ENCODE measurements around the gene ALKBH5. TPM values are rescaled to one million over a fixed set of nuclear protein-coding genes. Genes with fewer than 3 reads are reported as not detected.
A peak's percentile ranks its signal among the peaks of the same experiment; 100 is the strongest.

ALKBH5 gene
- polyA plus RNA-seq (2012; rRNA removed): 41.0 and 42.9 TPM in 2 replicates
- 32.7 and 42.2 TPM in 2 replicates for polyA plus RNA-seq (2012; cell fraction: cytosol; rRNA removed)
- polyA plus RNA-seq (2012; cell fraction: nucleus; rRNA removed): 19.4 and 24.2 TPM in 2 replicates

- H3K79me2 ChIP-seq (ENCODE audit: insufficient read depth): peaks cover 48% of the 10 kb centered on the region
- no peaks in the 10 kb centered on the region for H3K9me3 ChIP-seq
- H3K9ac ChIP-seq: peak within 1 kb of the TSS; percentile 93
- peak within 1 kb of the TSS; percentile 98 for H3K4me2 ChIP-seq
- DNase-seq: peak; percentile 99
- POLR2A ChIA-PET: interaction anchor here (0.7 to 2.0 kb wide), 5 partner anchors 13 to 57 kb away, joined by 3 to 5 read pairs (median 3); no protein-coding TSS in a partner anchor
- H3K9me2 ChIP-seq: no peaks in the 10 kb centered on the region
- peak within 1 kb of the TSS; percentile 80 for H2AFZ ChIP-seq (ENCODE audit: low read depth)
- CTCF ChIA-PET: interaction anchor here (0.6 to 1.9 kb wide), 5 partner anchors 9 to 40 kb away, joined by 4 to 6 read pairs (median 4); no protein-coding TSS in a partner anchor
- peaks cover 9 to 43% of the 10 kb centered on the region in 2 experiments for H3K4me1 ChIP-seq (ENCODE audit: control insufficient read depth in 1 of 2, insufficient read depth in 2 of 2, low read depth in 1 of 2, low read length in 1 of 2)
- peaks cover 44% of the 10 kb centered on the region for H4K20me1 ChIP-seq (ENCODE audit: insufficient read depth)
- H3K27me3 ChIP-seq (ENCODE audit: insufficient read depth): no peaks in the 10 kb centered on the region
- H3K4me3 ChIP-seq (ENCODE audit: low read depth in 2 of 2, low read length in 1 of 2): peak within 1 kb of the TSS; percentile 65 to 84
- H3K36me3 ChIP-seq (replicated peaks in 1 of 2; ENCODE audit: control insufficient read depth in 1 of 2, insufficient read depth in 2 of 2, low read length in 1 of 2): peaks cover 2 to 3% of the 10 kb centered on the region in 2 experiments
- H3K27ac ChIP-seq (ENCODE audit: low read depth in 2 of 2, low read length in 1 of 2): peak within 1 kb of the TSS; percentile 96 to 98
- H3F3A ChIP-seq (replicated peaks; ENCODE audit: insufficient read depth): peaks cover 50% of the 10 kb centered on the region
- WGBS (ENCODE audit: low lambda C conversion rate): 4% methylated on average over 23 of the region's 98 CpGs
- peak; percentile 99 for TF ChIP-seq NRF1 (IDR thresholded peaks at IDR 0.05; ENCODE audit: low read depth, low read length)
- TF ChIP-seq POLR2AphosphoS5 (IDR thresholded peaks at IDR 0.05; ENCODE audit: low read depth, low read length): peak; percentile 27; the same call in 1 of the 2 replicates
- peak; percentile 43; the same call in 1 of the 2 replicates for TF ChIP-seq ELF1 (IDR thresholded peaks at IDR 0.05)
- no peak for TF ChIP-seq NFIC (IDR thresholded peaks at IDR 0.05; ENCODE audit: borderline replicate concordance)
- no peak for TF ChIP-seq FOXJ3 (CRISPR knock-in tag; IDR thresholded peaks at IDR 0.05)
- TF ChIP-seq RCOR1 (IDR thresholded peaks at IDR 0.05; ENCODE audit: low read length): no peak
- no peak for TF ChIP-seq JUND (IDR thresholded peaks at IDR 0.05)
- TF ChIP-seq RAD21 (IDR thresholded peaks at IDR 0.05; ENCODE audit: low read length): peak; percentile 28; the same call in 1 of the 2 replicates
- no peak for TF ChIP-seq FOSL2 (IDR thresholded peaks at IDR 0.05; ENCODE audit: borderline replicate concordance, low read depth)
- TF ChIP-seq REST (IDR thresholded peaks at IDR 0.05; ENCODE audit: low read depth, low read length): no peak
- TF ChIP-seq CHD2 (IDR thresholded peaks at IDR 0.05; ENCODE audit: low read length, partially characterized antibody): peak; percentile 89
- peak; percentile 72 for TF ChIP-seq RFX5 (IDR thresholded peaks at IDR 0.05; ENCODE audit: low read length)
- TF ChIP-seq, protein P1, sequence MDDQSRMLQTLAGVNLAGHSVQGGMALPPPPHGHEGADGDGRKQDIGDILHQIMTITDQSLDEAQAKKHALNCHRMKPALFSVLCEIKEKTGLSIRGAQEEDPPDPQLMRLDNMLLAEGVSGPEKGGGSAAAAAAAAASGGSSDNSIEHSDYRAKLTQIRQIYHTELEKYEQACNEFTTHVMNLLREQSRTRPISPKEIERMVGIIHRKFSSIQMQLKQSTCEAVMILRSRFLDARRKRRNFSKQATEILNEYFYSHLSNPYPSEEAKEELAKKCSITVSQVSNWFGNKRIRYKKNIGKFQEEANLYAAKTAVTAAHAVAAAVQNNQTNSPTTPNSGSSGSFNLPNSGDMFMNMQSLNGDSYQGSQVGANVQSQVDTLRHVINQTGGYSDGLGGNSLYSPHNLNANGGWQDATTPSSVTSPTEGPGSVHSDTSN (IDR thresholded peaks at IDR 0.05): peak; percentile 100
- TF ChIP-seq MEF2A (IDR thresholded peaks at IDR 0.05; ENCODE audit: borderline replicate concordance, low read depth): no peak
- TF ChIP-seq MXI1 (IDR thresholded peaks at IDR 0.05; ENCODE audit: low read depth, low read length): peak; percentile 76
- no peak for TF ChIP-seq SMC3 (IDR thresholded peaks at IDR 0.05; ENCODE audit: low read depth, low read length)
- TF ChIP-seq, protein P2, sequence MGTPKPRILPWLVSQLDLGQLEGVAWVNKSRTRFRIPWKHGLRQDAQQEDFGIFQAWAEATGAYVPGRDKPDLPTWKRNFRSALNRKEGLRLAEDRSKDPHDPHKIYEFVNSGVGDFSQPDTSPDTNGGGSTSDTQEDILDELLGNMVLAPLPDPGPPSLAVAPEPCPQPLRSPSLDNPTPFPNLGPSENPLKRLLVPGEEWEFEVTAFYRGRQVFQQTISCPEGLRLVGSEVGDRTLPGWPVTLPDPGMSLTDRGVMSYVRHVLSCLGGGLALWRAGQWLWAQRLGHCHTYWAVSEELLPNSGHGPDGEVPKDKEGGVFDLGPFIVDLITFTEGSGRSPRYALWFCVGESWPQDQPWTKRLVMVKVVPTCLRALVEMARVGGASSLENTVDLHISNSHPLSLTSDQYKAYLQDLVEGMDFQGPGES (IDR thresholded peaks at IDR 0.05; ENCODE audit: low read depth, low read length): peak; percentile 68
- TF ChIP-seq FOXM1 (IDR thresholded peaks at IDR 0.05; ENCODE audit: low read depth): no peak
- TF ChIP-seq, protein P3, sequence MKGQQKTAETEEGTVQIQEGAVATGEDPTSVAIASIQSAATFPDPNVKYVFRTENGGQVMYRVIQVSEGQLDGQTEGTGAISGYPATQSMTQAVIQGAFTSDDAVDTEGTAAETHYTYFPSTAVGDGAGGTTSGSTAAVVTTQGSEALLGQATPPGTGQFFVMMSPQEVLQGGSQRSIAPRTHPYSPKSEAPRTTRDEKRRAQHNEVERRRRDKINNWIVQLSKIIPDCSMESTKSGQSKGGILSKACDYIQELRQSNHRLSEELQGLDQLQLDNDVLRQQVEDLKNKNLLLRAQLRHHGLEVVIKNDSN (IDR thresholded peaks at IDR 0.05; ENCODE audit: borderline replicate concordance, low read depth): no peak; the same call in 1 of the 2 replicates
- TF ChIP-seq, protein P4, sequence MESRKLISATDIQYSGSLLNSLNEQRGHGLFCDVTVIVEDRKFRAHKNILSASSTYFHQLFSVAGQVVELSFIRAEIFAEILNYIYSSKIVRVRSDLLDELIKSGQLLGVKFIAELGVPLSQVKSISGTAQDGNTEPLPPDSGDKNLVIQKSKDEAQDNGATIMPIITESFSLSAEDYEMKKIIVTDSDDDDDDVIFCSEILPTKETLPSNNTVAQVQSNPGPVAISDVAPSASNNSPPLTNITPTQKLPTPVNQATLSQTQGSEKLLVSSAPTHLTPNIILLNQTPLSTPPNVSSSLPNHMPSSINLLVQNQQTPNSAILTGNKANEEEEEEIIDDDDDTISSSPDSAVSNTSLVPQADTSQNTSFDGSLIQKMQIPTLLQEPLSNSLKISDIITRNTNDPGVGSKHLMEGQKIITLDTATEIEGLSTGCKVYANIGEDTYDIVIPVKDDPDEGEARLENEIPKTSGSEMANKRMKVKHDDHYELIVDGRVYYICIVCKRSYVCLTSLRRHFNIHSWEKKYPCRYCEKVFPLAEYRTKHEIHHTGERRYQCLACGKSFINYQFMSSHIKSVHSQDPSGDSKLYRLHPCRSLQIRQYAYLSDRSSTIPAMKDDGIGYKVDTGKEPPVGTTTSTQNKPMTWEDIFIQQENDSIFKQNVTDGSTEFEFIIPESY (IDR thresholded peaks at IDR 0.05; ENCODE audit: borderline replicate concordance, low read depth): no peak
- no peak for TF ChIP-seq EZH2phosphoT487 (IDR thresholded peaks at IDR 0.05; ENCODE audit: borderline replicate concordance, low read depth)
- no peak; the same call in 1 of the 2 replicates for TF ChIP-seq MAX (IDR thresholded peaks at IDR 0.05; ENCODE audit: low read depth)
Observed at GRCh38 chr17:18183334-18184142, at the start of gene ALKBH5. ALKBH5 (plus strand) TSS chr17:18183828; CDS start chr17:18184244, 416 bp downstream.
